ENCODE measurements around the gene SVOP. TPM values are rescaled to one million over a fixed set of nuclear protein-coding genes. Genes with fewer than 3 reads are reported as not detected.
A peak's percentile ranks its signal among the peaks of the same experiment; 100 is the strongest.
"Not testable (repeated sequence)": the region's sequence is repeated elsewhere in the genome, so short reads cannot be mapped to it uniquely, and the experiment has no call there.

Gene SVOP
- total and polyA plus RNA-seq, 2 of the 8 experiments (the other 6 are each of a cell fraction or from before 2014, with no cell fraction given): 0.06 TPM; not detected in 1

DNA sequence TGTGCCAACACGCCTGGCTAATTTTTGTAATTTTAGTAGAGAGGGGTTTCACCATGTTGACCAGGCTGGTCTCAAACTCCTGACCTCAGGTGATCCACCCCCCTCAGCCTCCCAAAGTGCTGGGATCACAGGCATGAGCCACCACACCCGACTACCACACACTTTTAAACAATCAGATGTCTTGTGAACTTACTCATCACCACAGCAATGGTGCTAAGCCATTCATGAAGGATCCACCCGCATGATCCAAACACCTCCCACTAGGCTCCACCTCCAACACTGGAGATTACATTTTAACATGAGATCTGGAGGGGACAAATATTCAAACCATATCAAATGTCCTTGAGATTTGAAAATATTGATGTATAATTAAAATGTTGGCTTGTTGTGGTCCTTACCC lies 7.8 kb upstream of the SVOP start:
- H4K20me1 ChIP-seq (replicated peaks in 1 of 2; ENCODE audit: control insufficient read depth in 1 of 2, insufficient read depth in 2 of 2, low read length in 2 of 2); H3K14ac ChIP-seq (ENCODE audit: insufficient read length); H2AFZ ChIP-seq (ENCODE audit: low read length); H2BK120ac ChIP-seq (replicated peaks; ENCODE audit: low read depth, low read length); H3K18ac ChIP-seq (ENCODE audit: extremely low read depth, low read length); H4K8ac ChIP-seq (ENCODE audit: extremely low read depth, insufficient read depth, low read length); H3K9me3 ChIP-seq (ENCODE audit: insufficient read depth in 2 of 2, low read depth in 1 of 2, low read length in 1 of 2); H3K27me3 ChIP-seq (replicated peaks in 1 of 4; ENCODE audit: control insufficient read depth in 3 of 4, extremely low read depth in 1 of 4, insufficient read depth in 3 of 4, low read length in 3 of 4); POLR2A ChIA-PET (ENCODE audit: partially characterized antibody); H3K4ac ChIP-seq (replicated peaks; ENCODE audit: insufficient read length, low read depth, low read length); H2BK12ac ChIP-seq (ENCODE audit: low read depth, low read length); H4K91ac ChIP-seq (replicated peaks; ENCODE audit: insufficient read length, low read length); H4K5ac ChIP-seq (ENCODE audit: insufficient read length, low read depth, low read length); H3K23ac ChIP-seq (ENCODE audit: insufficient read length); H3K56ac ChIP-seq (replicated peaks; ENCODE audit: insufficient read length, low read depth, low read length); H3K23me2 ChIP-seq (ENCODE audit: low read depth, low read length); FAIRE-seq; H3K27ac ChIP-seq (ENCODE audit: low read depth, low read length); H2BK5ac ChIP-seq (ENCODE audit: low read depth, low read length); H3K4me2 ChIP-seq (ENCODE audit: insufficient read depth in 1 of 2, low read depth in 2 of 2, low read length in 2 of 2); H2AK5ac ChIP-seq (ENCODE audit: low read depth, low read length); H3K9ac ChIP-seq (replicated peaks in 1 of 4; ENCODE audit: extremely low read depth in 1 of 4, low read depth in 3 of 4, low read length in 3 of 4); H3K4me3 ChIP-seq (ENCODE audit: extremely low read depth in 1 of 4, insufficient read depth in 2 of 4, low read depth in 3 of 4, low read length in 4 of 4); H3K36me3 ChIP-seq (ENCODE audit: control insufficient read depth in 2 of 4, insufficient read depth in 4 of 4, low read length in 3 of 4); H2BK20ac ChIP-seq (ENCODE audit: low read length); H2BK15ac ChIP-seq (ENCODE audit: low read length); H3K79me2 ChIP-seq (ENCODE audit: control insufficient read depth in 1 of 2, insufficient read depth in 2 of 2, low read length in 2 of 2); H3K79me1 ChIP-seq (ENCODE audit: low read depth, low read length); H3K4me1 ChIP-seq (replicated peaks in 1 of 4; ENCODE audit: control insufficient read depth in 3 of 4, insufficient read depth in 4 of 4, low read length in 3 of 4): not testable (repeated sequence)
- WGBS, 2 experiments (ENCODE audit: extremely low coverage in 1 of 2, insufficient coverage in 1 of 2, insufficient read length in 1 of 2, insufficient replicate concordance in 2 of 2, low coverage in 1 of 2, low lambda C conversion rate in 2 of 2, missing lambda C conversion rate in 1 of 2): 91% methylated on average over 2 of the region's 3 CpGs; no CpG with 5 or more reads in 1 of the 2 experiments
- CTCF ChIA-PET (ENCODE audit: partially characterized antibody): interaction anchor here (0.7 kb wide), 1 partner anchor 834 kb away, joined by 3 read pairs; no protein-coding TSS in a partner anchor
- peak in 1 of 2 experiments; percentile 1 for DNase-seq (ENCODE audit: low read depth in 1 of 2, low spot score in 2 of 2)
